NCI-H2081 treated with DMSO at 0.1 percent for 48 hours (cell line): ENCODE measurements around the gene RETN.

Source experiments
- DNase-seq: peaks from one replicate; lab custom pipeline; 2025; lab: John Stamatoyannopoulos, UW

RETN gene

GRCh38 chr19:7682175-7682855 lies 13.5 kb downstream of the RETN start:
- no peak for DNase-seq

GRCh38 chr19:7685546-7686445 lies 16.9 kb downstream of the RETN start:
- no peak for DNase-seq

DNA sequence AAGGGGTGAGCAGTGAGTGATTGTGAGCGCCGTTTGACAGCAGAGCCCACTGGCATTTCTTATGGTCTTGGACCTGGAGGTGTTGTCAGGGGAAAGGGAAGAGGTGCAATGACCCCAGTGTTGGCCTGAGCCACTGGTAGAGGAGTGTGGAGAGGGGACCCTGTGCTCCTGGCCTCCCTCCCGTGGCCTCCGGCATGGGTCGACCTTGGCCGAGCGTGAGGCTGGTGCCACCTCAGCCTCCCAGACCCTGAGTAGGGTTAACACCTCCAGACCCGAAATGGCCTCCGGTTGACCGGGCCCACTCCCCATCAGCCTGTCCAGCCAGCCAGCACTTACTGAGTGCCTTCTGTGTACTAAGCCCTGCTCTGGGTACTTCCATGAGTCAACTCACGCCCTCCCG lies 18.3 kb downstream of the RETN start:
- DNase-seq, result no peak

GRCh38 chr19:7689165-7689564 lies 20.3 kb downstream of the RETN start:
- DNase-seq, result no peak

DNA sequence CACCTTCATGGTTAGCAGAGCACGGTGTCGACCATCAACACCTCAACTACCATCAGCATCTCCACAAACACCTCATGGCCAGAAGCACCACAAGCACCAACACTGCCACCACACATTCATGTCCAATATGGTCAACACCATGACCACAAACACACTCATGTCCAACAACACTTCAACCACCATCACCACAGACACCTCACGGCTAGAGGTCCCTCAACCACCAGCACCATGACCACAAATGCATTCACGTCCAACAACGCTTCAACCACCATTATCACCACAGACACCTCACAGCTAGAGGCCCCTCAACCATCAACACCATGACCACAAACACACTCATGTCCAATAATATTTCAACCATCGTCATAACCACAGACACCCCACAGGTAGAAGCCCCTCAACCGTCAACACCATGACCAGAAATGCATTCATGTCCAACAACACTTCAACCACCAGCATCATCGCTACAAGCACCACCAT lies 22.0 kb downstream of the RETN start:
- DNase-seq, result no peak

DNA sequence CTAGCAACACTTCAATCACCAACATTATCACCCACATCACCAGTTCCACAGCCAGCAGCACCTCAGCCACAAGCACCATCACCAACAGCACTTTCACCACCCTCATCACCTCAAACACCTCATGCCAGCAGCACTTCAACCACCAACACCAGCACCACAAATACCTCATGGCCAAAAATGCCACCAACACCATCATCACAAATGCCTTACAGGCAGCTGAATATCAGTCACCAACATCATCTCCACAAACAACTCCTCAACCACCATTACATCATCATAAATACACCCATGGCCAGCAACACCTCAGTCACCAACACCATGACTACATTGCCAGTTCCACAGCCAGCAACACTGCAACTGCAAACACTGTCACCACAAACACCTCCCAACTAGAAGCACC lies 22.6 kb downstream of the RETN start:
- DNase-seq, result no peak

GRCh38 chr19:7692417-7693088 lies 23.7 kb downstream of the RETN start:
- DNase-seq, result no peak

- DNase-seq, result no peak
Measured at GRCh38 chr19:7694499-7694898, 25.6 kb downstream of the RETN start.

DNA sequence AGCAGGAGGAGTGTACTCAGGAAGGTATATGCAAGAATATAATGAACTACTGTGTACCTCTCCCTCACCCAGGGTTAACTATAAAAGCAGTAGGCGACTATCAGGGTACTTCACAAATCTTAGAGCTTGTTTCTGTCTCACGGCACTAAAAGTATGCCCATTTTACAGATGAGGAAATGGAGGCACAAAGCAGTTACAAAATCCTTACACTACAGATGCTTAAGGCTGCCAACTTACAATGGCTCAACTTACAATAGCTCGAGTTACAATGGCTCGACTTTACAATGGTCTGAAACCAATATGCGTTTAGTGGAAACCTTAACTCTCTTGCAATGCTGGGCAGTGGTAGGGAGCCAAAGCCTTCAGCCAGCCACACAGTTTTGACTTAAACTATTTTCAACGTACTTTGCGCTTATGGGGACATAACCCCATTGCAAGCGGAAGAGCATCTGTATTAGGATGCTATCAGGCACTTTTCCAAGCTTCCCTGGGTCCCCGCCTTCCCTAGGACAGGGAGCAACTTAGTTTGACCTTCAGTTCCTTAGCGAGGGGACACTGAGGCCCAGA lies 29.0 kb downstream of the RETN start:
- no peak for DNase-seq

DNA sequence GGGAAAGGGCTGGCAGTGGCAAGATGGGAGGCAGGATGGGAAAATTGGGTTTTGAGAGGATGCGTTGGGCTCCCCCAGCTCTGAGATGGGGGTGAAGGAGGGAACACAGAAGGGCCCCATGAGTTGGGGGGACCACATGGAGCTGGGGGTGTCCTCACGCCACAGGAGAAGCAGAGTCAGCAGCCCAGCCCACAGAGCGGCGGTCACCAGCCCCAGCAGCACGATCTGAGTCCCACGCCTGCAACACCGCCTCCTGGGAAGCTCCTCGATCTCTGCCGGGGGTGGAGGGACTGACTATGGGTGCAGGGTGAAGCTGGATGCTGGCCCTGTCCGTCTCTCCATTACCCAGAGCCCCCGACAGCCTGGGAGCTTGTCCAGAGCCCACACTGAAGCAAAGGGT lies 29.7 kb downstream of the RETN start:
- DNase-seq, result no peak

DNA sequence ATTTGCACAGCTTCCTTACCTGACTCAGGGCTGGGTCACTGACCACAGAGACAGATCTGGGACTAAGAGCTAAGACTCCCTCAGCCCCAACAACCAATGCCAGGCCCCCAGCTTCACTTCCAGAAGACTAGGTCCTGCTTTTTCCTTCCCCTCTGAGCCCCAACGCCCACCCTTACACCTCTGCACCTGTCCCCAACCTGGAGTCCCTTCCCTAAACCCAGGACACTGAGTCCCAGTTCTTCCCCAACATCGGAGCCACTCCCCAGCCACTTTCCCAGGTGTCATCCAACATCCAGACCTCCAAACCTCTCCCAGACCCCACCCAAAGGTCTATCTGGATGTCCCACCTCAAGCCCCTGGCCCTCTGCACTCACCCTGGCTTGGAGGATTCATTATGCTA lies 30.2 kb downstream of the RETN start:
- DNase-seq, result no peak

DNA sequence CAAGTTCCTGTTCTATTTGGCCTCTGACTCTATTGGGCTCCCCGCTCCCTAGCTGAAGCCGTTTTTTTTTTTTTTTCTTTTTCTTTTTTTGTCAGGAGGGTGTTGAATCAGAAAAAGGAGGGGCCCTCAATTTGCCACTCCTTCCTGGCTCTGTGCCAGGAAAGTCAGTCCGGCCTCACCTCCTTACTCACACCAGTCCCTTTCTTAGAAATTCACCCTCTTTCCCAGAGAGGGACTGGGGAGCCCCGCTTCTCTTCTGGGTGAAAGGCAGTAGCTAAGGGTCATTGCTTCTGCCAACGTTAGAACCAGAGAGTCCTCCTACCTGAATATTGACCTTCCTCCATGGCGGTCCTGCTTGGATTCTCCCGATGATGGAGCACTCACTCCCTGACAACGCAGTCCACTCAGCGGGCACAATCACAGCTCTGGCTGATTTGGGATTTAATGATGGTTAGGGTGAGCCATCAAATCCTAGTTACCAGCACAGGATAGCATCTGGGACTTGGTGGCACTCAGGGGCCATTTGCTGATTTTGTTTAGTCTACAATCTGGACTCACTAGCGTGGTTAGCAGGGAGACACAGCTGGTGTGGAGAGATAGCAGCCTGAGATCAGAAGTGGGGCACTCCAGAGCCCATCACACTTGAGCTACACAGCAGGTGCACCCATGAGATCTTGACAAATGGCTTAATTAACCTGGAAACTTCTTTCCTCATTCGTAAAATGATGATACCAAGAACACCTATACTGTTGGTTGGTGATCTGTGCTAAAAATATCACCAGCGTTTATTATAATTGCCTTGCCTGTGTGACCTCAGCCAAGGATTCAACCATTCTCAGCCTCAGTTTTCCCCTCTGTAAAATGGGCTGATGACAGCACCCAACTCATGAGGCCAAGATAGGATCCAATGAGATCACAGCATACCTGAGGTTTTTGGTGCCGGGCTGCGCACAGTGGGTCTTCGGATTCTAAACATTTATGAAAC lies 30.9 kb downstream of the RETN start:
- no peak for DNase-seq

DNA sequence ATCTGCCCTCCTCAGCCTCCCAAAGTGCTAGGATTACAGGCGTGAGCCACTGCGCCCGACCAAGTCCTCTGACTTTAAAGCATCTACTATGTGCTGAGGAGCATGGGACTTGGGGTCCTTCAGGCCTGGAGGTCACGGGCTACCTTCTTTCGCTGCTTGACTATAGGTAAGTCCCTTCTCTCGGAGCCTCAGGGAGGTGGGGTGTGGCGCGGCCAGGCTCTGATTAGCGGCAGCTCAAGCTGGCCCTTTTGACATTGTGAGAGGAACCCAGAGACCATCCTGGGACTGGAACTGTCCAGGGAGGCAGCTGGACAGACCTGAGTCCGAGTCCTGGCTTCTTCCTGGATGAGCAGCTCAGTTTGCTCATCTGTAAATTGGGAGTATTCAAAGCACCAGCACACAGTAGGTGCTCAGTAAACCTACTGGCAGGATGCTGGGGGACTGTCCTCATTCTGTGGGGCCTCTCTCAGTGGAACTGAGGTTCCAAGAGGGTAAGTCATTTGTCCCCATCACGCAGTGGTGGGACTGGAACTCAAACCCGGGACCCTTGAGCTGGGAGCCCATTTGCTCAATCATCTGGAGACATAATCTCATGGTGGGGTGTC lies 32.3 kb downstream of the RETN start:
- DNase-seq, result no peak

DNA sequence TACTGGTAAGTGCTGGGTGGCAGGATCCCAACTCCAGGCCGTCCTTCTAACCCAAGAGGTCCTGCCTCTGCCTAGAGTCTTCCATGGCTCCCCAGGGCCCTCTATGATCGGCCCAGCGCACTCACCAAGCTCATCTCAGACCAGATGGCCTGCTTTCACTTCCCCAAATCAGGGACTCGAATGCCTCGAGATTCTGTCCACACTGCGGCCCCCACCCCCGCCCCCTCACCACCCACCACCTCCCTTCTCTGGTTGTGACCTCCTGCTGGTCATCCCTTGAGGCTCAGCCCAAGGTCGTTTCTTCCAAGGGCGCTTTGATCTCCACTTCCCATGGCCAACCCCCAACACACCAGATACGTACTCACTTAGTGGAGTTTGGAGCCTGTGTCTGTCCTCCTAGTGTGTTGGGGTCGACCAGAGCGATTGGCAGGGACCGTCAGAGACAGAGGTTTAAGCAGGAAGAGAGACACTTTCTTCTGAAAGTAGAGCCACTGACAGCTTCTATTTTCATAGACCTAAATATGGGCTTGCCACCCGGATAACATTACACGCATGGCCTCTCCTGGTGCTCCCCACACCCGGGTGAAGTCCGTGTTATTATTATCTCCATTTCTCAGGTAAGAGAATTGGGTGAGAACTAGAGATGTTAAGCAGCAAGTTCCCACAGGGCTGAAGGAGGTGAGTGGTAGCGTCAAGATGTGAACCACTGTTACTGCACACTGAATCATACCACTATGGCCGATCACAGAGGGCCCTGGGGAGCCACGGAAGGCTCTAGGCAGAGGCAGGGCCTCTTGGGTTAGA lies 33.0 kb downstream of the RETN start, which contains the start of gene FCER2:
Gene FCER2, minus strand, starts transcription at position 478 of the 804 bp plus-strand sequence. CDS start 2,371 bp downstream, outside the sequence.
- DNase-seq, result no peak

- no peak for DNase-seq
Measured at GRCh38 chr19:7703332-7703731, 34.5 kb downstream of the RETN start.

DNA sequence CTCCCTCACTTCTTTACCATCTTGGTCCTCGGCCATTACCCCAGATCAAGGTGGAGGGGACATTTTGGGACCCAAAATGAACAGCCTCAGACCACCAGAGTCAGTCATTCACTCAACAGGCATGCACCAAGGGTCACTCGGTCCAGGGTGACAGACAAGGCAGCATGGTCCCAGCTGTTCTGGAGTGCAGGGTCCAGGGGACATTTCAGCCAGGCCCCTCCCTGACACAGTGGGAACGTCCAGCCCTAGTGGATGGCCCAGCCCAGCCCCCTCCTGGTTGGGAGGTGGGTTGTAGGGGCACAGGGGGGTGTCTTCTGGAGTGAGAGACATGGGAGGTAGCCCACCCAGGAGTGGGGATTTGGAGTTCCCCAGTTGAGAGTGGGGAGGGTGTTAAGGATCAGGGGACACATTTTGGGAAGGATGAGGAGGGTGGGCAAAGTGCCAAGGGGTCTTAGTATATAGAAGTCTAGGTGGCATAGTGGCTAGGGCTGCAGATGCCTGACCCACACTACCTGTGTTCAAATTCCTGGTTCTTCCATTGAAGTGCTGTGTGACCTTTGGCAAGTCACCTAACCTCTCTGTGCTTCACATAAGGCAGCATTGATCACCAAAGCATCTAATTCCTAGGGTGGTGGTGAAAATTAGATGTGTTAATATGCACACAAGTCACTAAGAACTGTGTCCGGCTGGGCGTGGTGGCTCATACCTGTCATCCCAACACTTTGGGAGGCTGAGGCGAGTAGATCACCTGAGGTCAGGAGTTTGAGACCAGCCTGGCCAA lies 35.6 kb downstream of the RETN start:
- DNase-seq, result no peak

GRCh38 chr19:7705387-7706187 lies 36.7 kb downstream of the RETN start:
- DNase-seq, result no peak
